HEK293T (cell line): ENCODE data around the gene NAA25.

Experiments
- CTCF ChIA-PET: fragments of 350-600 bp; formaldehyde crosslinking; extraction: SDS; loops from one replicate; lab custom pipeline; 2021; ENCODE audit warnings: antibody characterized with exemption, inconsistent platforms; lab: Yijun Ruan, JAX
- POLR2A ChIA-PET: fragments of 350-600 bp; formaldehyde crosslinking; extraction: SDS; loops from one replicate; lab custom pipeline; 2020; ENCODE audit warnings: antibody characterized with exemption, inconsistent platforms; lab: Yijun Ruan, JAX
- DNase-seq: peaks from one replicate; pipeline ENCODE4 v3.0.0; 2012; ENCODE audit warnings: mixed read lengths; ENCODE audit errors: extremely low spot score
- ARNT ChIP-seq: fragments of 450-650 bp; IDR thresholded peaks from 2 replicates; pipeline ENCODE4 v1.6.1; 2017; ENCODE audit warnings: mild to moderate bottlenecking
- BHLHE40 ChIP-seq: fragments of 450-650 bp; IDR thresholded peaks from 2 replicates; pipeline ENCODE4 v1.6.1; 2016; ENCODE audit warnings: mild to moderate bottlenecking, moderate library complexity, borderline replicate concordance
- CTBP1 ChIP-seq: fragments of 450-650 bp; IDR thresholded peaks from 2 replicates; pipeline ENCODE4 v1.6.1; 2016; ENCODE audit warnings: borderline replicate concordance
- ELF4 ChIP-seq: fragments of 450-650 bp; IDR thresholded peaks from 2 replicates; pipeline ENCODE4 v1.6.1; 2017; ENCODE audit warnings: antibody characterized with exemption
- FOXA1 ChIP-seq: fragments of 450-650 bp; IDR thresholded peaks from 2 replicates; pipeline ENCODE4 v1.6.1; 2016; ENCODE audit warnings: mild to moderate bottlenecking
- FOXK2 ChIP-seq: fragments of 450-650 bp; IDR thresholded peaks from 2 replicates; pipeline ENCODE4 v1.6.1; 2016; ENCODE audit warnings: mild to moderate bottlenecking
- FOXM1 ChIP-seq: fragments of 450-650 bp; IDR thresholded peaks from 2 replicates; pipeline ENCODE4 v1.6.1; 2017; ENCODE audit warnings: mild to moderate bottlenecking, borderline replicate concordance
- HDGF ChIP-seq: fragments of 450-650 bp; IDR thresholded peaks from 2 replicates; pipeline ENCODE4 v1.6.1; 2017; ENCODE audit warnings: antibody characterized with exemption, borderline replicate concordance
- L3MBTL2 ChIP-seq: fragments of 450-650 bp; conservative IDR thresholded peaks from 2 replicates; pipeline ENCODE4 v1.6.1; 2016; ENCODE audit warnings: mild to moderate bottlenecking
- LEF1 ChIP-seq: fragments of 450-650 bp; IDR thresholded peaks from 2 replicates; pipeline ENCODE4 v1.6.1; 2017; ENCODE audit warnings: mild to moderate bottlenecking, borderline replicate concordance
- NFRKB ChIP-seq: fragments of 450-650 bp; IDR thresholded peaks from 2 replicates; pipeline ENCODE4 v1.6.1; 2016; ENCODE audit warnings: mild to moderate bottlenecking, moderate library complexity
- SP1 ChIP-seq: fragments of 450-650 bp; IDR thresholded peaks from 2 replicates; pipeline ENCODE4 v1.6.1; 2017
- SUZ12 ChIP-seq: fragments of 450-650 bp; IDR thresholded peaks from 2 replicates; pipeline ENCODE4 v1.6.1; 2016; ENCODE audit warnings: mild to moderate bottlenecking
- TARDBP ChIP-seq: fragments of 450-650 bp; IDR thresholded peaks from 2 replicates; pipeline ENCODE4 v1.6.1; 2016
- ZNF384 ChIP-seq: fragments of 450-650 bp; IDR thresholded peaks from 2 replicates; pipeline ENCODE4 v1.6.1; 2016
- TF ChIP-seq, protein P1 (sequence below): fragments of 450-650 bp; IDR thresholded peaks from 2 replicates; pipeline ENCODE4 v1.6.1; 2016

The NAA25 gene

DNA sequence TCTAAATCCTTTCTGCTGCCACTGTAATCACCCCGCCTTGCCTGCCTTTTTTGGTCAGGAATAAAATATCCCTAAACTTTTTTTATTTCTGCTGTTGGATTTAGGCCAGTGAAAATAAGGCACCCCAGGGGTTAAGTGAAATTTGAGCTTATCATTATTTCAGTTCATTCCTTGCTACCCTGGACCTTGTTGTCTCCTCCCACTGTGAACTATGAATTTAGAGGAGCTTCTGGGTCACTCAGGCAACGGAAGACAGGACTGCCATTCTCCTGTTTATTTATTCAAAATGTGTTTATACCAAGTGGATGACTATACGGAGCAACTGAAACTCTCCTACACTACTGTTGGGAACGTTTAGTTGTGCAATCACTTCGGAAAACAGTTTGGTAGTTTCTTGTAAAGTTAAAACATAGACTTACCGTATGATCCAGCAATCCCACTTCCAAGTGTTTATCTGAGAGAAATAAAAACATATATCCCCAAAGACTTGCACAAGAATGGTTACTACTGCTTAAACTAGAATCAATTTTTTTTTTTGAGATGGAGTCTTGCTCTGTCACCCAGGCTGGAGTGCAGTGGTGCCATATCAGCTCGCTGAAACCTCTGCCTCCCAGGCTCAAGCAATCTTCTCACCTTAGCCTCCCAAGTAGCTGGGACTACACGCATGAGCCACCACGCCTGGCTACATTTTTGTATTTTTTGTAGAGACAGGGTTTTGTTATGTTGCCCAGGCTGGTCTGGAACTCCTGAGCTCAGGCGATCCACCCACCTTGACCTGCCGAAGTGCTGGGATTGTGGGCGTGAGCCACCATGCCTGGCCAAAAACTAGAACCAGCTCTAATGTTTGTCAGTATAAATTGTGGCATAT is 14.5 kb upstream of the NAA25 start:
- peak; percentile 38 for DNase-seq
- CTCF ChIA-PET = interaction anchor here (0.6 kb wide), 1 partner anchor 185 kb away, joined by 3 read pairs; no protein-coding TSS in a partner anchor
- POLR2A ChIA-PET = interaction anchor here (1.4 to 2.5 kb wide), 3 partner anchors 10 to 15 kb away, joined by 3 to 16 read pairs (median 4); partner anchors contain the start of gene NAA25
- TF ChIP-seq ELF4 (no peak), ZNF384 (0 out of 2 replicates have a peak, but pooled peaks have one; percentile 27)

DNA sequence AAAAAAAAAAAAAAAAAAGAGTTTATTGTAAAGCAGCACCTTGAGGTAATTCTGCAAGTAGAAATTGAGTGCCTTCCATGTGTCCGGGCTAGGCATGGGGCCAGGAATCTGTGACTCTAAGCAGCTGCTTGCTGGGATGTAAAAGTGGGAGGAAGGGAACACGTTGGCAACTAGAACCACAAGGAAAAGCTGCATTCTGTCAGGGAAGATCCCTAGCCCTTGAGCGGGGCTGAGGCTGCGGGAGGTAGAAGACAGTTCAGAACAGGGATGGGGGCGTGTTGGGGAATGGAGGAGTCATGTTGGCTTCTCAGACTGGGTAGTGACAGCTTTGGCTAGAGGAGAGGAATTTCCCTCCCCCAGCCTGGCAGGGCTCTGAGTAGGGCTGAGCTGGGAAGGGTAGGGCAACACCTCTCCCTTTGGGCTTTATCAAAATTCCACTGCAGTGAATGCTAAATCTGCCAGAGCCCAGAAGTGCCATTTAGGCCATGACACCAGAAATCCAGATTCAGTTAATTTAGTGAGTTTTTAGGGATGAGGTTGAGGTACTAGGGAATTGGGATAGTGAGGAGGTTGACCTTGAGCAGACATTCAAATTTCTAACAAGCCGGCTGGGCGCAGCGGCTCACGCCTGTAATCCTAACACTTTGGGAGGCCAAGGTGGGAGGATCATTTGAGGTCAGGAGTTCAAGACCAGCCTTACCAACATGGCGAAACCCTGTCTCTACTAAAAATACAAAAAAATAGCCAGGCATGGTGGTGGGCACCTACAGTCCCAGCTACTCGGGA is 13.4 kb upstream of the NAA25 start:
- CTCF ChIA-PET = interaction anchor here (0.7 kb wide), 1 partner anchor 42 kb away, joined by 4 read pairs; no protein-coding TSS in a partner anchor
- no peak for DNase-seq
- POLR2A ChIA-PET = interaction anchor here (0.7 to 2.5 kb wide), 5 partner anchors 9 to 16 kb away, joined by 3 to 16 read pairs (median 3); partner anchors contain the start of gene NAA25
- TF ChIP-seq ARNT (no peak), ZNF384 (no peak), ELF4 (no peak), SP1 (no peak), L3MBTL2 (no peak), TARDBP (no peak), LEF1 (no peak), BHLHE40 (no peak), FOXA1 (no peak), CTBP1 (no peak), NFRKB (no peak), FOXK2 (no peak), HDGF (no peak), SUZ12 (no peak), FOXM1 (no peak)
- TF ChIP-seq, protein P1, sequence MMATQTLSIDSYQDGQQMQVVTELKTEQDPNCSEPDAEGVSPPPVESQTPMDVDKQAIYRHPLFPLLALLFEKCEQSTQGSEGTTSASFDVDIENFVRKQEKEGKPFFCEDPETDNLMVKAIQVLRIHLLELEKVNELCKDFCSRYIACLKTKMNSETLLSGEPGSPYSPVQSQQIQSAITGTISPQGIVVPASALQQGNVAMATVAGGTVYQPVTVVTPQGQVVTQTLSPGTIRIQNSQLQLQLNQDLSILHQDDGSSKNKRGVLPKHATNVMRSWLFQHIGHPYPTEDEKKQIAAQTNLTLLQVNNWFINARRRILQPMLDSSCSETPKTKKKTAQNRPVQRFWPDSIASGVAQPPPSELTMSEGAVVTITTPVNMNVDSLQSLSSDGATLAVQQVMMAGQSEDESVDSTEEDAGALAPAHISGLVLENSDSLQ = no peak

GRCh38 chr12:112117685-112118084 is 9.1 kb upstream of the NAA25 start:
- ChIA-PET POLR2A (interaction anchor here (2.1 to 2.4 kb wide), 2 partner anchors 8 to 269 kb away, joined by 10 to 36 read pairs; partner anchors contain the start of gene TRAFD1), CTCF (interaction anchor here (0.6 kb wide), 1 partner anchor 27 kb away, joined by 3 read pairs; no protein-coding TSS in a partner anchor)
- DNase-seq = no peak

GRCh38 chr12:112116232-112117060 is 7.9 kb upstream of the NAA25 start:
- ChIA-PET POLR2A (interaction anchor here (0.5 to 2.4 kb wide), 12 partner anchors 9 to 271 kb away, joined by 3 to 36 read pairs (median 4); partner anchors contain the start of gene TRAFD1), CTCF (no interaction called here)
- TF ChIP-seq LEF1 = no peak
- no peak for TF ChIP-seq HDGF
- TF ChIP-seq SUZ12 = no peak
- TF ChIP-seq L3MBTL2 = peak; percentile 42
- DNase-seq = peak; percentile 84

More at GRCh38 chr12:112117685-112118084, 9.1 kb upstream of the NAA25 start:
- TF ChIP-seq, protein P1 = no peak
- TF ChIP-seq NFRKB (no peak), ZNF384 (no peak), CTBP1 (no peak), FOXM1 (no peak), ELF4 (no peak), SUZ12 (no peak), HDGF (no peak), TARDBP (no peak)

- TF ChIP-seq HDGF (no peak), TARDBP (no peak), NFRKB (no peak), FOXM1 (no peak)
- DNase-seq = no peak
- ChIA-PET POLR2A (interaction anchor here (2.1 to 2.4 kb wide), 3 partner anchors 9 to 272 kb away, joined by 10 to 36 read pairs (median 24); partner anchors contain the start of gene TRAFD1), CTCF (no interaction called here)
These were observed 6.9 kb upstream of the NAA25 start for GRCh38 chr12:112115259-112116045.
